ENCODE data around the gene FBXO17.
"Not testable (repeated sequence)": the region's sequence is repeated elsewhere in the genome, so short reads cannot be mapped to it uniquely, and the experiment has no call there.

Gene FBXO17

DNA sequence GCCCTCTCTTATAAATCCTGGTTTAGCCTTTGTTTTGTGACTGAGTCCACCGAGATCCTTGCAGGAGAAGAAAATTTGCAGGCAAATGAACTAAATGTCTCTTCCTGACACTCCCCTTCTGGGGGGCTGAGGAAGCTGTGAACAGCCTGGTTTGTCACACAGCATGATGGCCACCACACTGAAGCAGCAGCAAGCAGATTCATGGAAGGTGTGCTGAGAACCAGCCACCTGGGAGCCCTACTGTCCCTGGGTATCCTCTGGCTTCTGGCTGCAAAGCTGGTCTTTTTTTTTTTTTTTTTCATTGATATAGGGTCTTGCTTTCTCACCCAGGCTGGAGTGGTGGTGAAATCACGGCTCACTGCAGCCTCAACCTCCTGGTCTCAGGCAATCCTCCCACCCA is 33.6 kb downstream of the FBXO17 start:
- DNase-seq = no peak

DNA sequence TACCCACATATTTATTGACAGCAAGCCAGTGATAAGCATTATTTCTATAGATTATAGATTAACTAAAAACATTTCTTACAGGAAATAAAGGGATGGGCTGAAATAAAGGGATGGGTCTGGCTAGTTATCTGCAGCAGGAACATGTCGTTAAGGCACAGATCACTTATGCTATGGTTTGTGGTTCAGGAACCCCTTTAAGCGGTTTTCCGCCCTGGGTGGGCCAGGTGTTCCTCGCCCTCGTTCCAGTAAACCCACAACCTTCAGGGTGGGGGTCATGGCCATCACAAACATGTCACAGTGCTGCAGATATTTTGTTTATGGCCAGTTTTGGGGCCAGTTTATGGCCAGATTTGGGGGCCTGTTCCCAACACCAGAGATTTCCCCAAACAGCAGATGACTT is 34.1 kb downstream of the FBXO17 start:
- not testable (repeated sequence) for DNase-seq

DNA sequence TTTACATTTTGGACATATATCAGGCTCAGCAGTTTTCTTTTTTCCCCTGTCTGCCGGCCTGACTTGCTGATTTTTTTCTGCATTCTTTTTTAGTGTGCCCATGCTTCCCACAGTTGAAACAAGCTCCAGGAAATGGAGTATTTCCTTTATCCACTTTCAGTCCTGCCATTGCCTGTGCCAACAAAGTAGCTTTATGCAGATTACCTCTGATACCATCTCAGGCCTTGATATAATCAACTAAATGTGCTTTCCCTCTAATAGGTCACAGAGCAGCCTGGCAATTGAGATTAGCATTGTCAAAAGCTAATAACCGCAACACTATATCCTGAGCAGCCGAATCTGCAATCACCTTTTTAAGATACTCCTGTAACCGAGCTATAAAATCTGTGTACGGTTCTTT is 35.6 kb downstream of the FBXO17 start:
- DNase-seq = no peak

DNA sequence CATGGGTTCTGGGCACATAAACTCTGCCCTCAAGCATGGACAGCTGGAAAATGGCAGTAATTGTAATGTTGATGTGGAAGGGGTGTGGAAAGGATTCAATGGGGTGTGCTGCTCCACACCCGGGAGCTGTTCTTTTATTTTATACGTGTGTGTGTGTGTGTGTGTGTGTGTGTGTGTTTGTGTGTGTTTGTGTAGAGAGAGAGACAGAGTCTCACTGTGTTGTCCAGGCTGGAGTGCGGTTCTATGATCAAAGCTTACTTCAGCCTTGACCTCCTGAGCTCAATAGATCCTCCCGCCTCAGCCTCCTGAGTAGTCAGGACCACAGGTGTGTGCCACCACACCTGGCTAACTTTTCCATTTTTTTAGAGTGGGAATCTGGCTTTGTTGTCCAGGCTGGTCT is 42.0 kb downstream of the FBXO17 start:
- no peak for DNase-seq

DNA sequence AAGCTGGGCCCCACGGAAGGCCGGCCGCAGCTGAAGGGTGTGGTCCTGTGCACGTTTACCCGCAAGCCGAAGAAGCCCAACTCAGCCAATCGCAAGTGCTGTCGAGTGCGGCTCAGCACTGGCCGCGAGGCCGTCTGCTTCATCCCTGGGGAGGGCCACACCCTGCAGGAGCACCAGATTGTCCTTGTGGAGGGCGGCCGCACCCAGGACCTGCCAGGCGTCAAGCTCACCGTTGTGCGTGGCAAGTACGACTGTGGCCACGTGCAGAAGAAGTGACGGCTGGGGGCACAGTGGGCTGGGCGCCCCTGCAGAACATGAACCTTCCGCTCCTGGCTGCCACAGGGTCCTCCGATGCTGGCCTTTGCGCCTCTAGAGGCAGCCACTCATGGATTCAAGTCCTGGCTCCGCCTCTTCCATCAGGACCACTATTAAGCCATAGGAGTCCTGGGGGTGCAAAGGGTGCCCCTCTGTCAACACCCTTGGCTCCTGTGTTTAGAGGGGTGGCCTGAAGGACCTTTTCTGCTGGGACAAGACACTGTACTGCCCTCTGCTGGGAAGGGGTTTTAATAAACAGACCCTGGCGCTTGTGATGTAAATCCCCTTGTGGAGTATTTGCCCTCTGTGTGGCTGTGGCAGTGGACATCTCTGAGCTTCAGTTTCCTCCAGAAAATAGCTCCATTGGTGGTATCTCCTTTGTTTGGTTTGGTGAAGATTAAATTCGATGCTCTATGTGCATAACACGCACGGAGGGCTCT is 42.9 kb downstream of the FBXO17 start:
- peak; percentile 48 for DNase-seq

DNA sequence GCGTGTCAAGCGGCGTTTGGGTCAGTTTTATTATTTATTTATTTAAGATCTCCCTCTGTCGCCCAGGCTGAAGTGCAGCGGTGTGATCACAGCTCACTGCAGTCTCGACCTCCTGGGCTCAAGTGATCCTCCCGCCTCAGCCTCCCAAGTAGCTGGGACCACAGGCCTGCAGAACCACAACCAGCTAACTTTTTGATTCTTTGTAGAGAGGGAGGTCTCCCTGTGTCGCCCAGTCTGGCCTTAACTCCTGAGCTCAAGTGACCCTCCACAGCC is 44.1 kb downstream of the FBXO17 start:
- DNase-seq = no peak

DNA sequence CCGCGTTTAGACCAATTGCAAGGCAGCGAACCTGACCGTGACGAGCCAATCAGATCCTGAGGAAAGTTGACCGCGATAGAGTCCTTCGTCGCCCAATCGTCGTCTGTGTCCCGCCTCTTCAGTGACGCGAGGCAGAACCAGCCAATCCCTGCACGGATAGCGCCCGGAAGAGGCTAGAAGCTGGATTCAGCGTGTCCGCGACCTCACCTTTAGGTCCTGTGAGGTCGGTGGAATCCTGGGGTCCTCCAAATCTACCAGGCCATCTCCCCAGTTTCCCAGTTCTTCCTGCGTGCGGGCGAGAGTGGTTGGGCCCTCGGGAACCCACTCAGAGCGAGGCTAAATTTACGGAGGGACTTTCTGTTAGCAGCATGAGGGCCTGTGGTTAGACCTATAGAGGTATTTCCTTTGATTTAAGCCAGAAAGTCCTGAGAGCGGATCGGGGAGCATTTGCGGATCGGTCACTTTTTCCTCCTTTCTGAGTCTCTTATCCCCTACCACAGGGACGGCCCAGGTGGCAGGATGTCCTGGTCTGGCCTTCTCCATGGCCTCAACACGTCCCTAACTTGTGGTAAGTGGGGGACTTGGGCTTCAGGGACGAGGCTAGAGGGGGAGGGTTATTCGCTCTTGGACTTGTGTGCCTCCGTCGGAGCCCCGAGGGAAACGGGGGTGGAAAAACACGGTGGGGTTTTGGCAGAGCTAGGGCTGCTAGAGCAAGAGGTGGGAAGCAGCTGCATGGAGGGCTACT is 44.6 kb downstream of the FBXO17 start, which contains the start of gene MRPS12:
Gene MRPS12 (plus strand): TSS at position 169 of the 745 bp plus-strand sequence. CDS start 351 bp downstream, at position 520.
- DNase-seq = peak; percentile 100

DNA sequence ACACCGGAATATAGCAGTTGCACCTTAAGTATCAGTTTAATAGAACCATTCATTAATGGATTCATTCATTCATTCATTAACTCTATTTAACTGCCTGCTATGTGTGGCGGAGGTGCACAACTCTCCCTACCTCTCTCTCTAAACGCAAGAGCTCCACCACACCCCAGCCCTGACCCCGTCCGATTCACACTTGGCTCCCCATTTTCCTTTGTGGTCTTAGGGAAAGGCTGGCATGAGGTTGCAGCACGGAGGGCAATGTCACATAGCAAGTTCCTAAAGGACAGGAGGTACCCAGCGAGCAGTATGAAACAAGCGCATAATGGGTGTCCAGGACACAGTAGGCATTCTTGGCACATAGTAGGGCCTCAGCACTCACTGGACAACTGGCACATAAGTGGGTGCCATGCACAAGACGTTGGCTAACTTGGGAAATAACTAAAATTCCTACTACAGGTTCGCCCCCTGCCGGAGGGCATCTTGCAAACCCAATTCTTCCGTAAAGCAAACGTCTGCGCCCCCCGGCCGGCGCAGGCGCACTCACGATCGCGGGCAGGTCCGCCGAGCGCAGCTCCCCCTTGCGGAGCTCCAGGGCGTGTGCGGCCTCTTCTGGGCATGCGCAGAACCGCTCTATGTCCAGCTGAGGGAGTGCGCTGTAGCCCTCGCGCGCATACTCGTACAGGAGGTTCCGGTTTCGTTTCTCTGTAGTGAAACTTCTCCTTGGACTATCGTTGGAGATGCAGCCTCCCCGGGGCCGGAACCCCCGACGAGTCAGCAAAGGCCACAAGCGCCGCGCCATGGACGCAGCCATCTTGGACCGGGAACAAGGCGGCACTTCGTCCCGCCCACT is 45.4 kb downstream of the FBXO17 start, which contains the start of gene SARS2:
Gene SARS2 (minus strand): TSS at position 835 of the 847 bp plus-strand sequence. CDS start 27 bp downstream, at position 808.
- DNase-seq = peak; percentile 93

DNA sequence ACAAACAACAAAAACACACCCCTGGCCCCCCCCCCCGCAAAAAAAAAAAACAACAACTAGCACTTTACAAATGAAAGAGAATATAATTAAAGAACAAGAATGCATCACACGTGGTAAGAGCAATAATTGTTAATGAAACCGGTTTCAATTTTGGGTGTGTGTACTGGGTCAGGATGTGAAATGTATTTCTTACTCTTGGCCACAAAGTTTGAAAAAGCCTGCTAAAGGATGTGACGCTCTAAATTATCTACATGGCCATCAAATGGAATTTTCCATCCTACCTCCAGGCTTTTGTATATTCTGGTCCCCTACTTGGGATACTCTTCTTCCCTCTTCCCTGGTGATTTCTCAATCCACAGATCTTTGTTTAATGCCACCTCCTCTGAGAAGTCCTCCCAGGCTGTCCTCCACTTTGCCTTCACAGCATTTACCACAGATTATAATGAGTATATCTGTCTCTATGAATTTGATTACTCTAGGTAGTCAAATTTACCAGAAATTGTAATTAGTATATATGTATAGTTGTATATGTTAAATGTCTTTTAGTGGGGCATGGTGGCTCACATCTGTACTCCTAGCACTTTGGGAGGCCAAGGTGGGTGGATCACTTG is 47.0 kb downstream of the FBXO17 start:
- DNase-seq = no peak

DNA sequence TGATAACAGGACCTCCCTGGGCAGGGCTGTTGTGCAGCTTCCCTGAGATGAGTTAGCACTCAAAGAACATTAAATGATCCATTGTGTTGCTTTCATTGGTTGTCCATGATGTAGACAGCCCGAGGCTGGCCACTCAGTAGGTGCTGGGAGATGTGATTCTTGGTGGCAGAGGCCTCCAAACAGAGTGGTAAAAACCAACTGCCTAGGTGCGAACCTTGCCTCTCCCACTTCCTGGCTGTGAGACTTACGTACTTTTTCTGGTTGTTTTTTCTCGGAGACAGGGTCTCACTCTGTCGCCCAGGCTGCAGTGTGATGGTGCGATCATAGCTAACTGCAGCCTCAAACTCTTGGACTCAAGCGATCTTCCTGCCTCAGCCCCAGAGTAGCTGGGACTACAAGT is 51.2 kb downstream of the FBXO17 start:
- no peak for DNase-seq

DNA sequence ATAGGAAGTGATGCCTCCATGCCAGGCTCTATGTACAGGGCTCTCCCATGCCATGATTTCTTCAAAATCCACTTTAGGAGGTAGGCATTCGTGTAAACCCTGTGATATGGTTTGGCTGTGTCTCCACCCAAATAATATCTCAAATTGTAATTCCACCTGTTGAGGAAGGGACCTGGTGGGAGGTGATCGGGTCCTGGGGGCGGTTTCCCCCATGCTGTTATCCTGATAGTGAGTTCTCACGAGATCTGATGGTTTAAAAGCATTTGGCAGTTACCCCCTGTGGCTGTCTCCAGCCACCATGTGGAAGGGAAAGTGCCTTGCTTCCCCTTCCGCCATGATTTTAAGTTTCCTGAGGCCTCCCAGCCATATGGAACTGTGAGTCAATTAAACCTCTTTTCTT is 53.1 kb downstream of the FBXO17 start:
- no peak for DNase-seq

DNA sequence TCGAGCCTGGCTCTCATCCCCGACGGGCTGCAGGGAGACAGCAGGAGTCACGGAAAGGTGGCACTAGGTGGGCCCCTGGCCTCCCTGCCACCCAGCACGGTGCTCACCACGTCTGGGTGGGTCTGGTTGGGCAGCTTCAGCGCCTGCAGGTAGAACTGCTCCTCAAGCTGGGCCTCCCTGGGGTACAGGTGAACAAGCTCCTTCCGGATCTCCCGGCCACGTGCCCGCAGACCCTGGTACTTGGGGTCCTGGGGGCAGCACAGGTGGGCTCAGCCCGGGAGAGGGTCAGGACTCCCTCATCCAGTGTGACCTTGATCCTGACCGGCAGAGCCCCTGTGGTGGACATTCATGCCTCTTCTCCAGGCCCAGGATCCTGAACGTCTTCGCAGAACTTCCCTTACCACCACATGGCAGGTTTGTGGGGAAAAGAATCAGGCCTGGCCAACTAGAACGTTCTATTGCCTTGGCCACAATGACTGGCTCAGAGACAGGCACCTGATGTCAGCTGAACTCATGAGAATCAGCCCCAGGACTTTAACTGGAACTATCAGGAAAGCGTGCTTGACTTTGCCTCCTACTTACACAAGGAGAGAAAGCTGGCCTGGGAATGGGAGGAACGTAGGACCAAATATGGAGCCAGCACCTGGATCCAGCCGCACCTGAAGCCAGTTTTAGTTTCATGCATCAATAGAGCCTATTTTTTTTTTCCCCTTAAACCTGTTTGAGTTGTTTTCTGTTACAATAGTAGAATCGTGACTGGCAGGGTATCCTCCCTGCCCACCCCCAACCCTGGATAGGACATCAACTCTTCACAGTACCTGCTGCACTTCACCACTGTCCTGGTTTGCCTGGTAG is 53.9 kb downstream of the FBXO17 start:
- DNase-seq = no peak

DNA sequence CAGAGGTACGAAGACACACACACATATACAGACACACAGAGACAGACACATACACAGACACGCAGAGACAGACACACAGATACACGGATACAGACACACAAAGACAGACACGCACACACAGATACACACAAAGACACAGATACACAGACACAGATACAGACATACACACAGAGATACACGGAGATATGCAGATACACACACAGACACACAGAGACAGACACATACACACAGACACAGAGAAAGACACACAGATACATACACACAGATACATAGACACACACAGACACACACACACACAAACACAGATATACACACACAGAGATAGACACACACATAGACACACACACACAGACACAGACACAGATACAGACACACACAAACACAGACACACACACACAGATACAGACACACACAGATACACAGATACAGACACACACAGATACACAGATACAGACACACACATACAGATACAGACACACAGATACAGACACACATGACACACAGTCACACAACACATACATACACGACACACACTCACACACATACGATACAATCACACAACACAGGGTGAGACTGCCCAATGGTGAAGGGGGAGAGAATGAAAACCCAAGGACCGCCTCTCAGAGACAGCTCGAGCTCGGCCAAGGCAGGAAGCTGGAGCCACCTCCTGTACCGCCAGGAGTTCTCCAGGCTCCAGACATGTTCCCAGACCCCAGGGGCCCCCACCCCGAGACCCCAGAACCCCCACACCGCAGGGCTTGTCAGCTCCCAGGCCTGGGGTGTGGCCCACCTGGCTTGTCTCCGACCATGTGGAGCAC is 54.7 kb downstream of the FBXO17 start:
- no peak for DNase-seq

DNA sequence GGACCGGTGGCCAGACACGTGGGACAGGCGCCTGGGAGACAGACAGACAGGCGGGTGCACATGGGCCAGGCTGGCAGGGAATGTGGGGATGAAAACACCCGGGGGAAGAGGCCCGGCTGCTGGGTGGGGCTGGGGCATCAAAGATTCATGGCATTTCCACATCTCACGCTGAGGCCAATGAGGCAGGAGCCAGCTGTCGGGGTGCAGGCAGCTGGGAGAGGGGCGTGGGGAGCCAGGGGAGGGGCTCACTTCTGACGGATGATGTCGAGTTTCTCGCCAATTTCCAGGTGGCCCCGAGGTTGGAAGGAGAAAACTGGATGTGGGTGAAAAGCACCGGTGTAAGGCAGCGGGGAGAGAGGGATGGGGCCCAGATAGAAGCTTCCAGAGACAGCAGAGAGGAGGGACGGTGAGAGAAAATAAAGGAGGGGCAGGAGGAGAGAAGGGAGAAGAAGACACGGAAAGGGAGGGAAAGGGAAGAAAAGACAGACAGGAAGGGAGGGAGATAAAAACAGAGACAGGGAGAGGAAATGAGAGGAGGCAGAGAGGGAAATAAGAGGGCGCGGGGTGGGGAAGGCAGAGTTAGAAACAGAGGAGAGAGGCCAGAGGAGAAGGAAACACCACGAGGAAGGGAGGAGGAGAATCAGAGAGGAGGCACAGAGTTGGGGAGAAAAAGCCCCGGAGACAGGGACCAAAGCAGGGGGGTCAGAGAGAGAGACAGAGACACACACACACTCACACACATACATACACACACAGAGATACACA is 55.5 kb downstream of the FBXO17 start:
- DNase-seq = no peak

DNA sequence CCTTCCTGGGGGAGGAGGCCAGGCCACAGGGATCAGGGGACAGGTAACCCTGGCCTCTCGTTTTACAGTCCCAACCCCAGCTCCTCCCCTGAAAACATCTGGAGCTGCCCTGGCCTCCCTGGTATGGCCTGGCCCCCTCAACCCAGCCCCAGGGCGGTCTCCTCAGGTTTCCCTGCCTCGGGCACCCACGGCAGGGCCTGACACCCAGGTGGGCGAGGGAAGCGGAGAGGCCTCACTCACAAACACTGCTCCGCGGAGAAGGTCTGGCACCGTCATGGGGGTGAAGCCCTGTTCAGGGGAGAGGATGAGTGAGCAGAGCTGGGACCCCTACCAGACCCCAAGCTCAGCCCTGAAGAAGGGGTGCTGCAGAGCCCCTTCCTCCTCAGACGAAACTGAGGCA is 57.0 kb downstream of the FBXO17 start:
- no peak for DNase-seq

DNA sequence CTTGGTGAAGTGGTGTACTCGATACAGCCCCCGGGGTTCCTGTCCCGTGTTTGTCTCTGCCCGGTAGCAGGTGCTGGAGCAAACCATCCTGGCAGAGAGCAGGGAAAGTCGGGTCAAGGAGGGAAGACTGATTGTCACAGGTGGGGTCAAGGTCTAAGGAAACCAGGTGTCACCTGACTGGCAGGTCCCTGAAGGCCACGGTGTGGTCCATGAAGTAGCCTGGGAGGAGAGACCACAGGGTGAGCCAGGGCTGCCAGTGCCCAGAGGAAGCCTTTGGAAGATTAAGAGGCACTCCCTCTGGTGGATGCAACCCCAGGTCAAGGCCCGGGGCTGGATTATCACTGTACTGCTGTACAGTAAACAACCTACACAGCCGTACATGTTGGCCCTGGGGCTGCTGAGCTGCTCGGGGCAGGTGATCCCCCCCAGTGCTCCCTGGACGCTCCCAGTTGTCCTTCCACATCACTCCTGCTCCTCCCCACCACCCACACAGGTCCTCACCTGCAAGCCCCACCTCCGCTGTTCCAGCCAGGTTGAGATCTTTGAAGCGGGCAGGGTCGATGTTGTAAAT is 57.5 kb downstream of the FBXO17 start:
- DNase-seq = no peak

DNA sequence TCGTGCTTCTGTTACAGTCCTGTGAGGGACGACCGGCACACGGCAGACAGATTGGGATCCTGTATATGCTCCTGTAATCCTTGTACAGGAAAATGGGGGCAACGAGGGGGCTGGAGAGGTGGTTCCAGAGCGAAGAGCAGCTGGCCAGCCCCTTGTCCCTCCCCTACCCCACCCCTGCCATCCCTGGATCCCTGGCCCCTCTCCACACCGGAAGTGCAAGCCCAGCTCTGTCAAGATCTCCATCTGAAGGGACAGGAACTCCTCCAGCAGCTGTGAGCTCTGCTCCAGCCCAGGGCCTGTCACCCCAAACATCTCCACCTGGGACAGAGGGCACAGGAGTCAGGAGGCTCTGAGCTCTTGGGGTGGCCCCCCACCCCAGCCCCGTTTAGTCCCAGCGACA is 58.0 kb downstream of the FBXO17 start:
- DNase-seq = no peak

DNA sequence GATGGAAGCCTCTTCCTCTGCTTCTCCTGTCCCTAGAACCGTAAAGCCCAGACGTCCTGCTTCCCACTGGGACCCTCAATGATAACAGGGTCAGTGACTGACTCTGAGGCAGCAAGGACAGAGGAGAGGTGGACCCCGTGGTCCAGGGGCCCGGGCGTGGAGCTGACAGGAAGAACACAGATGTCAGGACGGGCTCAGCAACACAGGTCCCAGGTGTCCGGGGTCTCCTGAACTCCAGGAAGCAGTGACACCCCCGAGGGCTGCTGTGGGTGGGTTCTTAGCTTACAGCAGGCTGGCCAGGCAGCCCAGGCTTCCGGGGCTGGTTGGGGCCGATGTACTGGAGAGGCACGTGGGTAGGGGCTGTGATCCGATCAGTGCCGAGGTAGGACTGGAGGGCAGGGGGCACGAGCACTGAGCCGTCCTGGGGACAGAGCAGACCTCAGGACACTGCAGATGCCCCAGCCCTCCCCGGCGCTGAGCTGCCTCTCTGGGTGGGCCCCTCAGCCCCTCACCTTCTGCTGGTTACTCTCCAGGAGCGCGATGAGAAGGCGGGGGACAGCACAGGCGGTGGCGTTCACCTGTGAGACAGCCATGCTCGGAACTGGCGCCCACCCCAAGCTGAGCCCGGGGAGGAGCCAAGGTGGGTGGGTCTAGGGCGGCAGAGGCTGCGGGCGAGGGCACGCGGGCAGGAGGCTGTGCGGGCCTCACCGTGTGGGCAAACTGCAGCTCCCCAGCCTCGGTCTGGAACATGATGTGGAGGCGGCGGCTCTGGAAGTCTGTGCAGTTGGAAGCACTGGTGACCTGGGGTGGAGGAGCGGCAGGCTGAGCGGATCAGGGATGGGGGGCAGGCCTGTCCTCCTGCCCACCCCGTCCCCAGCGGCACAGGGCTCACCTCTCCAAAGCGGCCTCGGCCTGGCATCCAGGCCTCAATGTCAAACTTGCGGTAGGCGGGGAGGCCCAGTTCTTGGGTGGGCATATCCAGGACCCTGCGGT is 59.9 kb downstream of the FBXO17 start:
- no peak for DNase-seq

DNA sequence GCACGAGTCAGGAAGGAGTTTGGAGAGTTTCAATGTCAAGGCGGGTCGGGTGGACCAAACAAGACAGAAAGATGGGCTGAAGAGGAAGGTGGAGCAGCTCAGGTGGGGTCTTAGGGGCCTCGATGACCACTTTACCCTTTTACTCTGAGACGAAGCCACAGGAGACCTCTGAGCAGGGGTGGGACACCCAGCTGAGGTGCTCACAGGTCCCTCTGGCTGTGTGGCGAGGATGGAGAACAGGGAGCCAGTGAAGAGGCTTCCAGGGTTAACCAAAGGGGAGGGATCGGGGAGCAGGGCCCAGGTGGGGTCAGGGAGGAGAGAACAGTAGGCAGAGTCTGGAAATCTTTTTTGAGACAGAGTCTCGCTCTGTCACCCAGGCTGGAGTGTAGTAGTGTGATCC is 61.6 kb downstream of the FBXO17 start:
- DNase-seq = no peak

Measured in inflammatory macrophage treated with lipopolysaccharide for 4 hours (primary cell).